Upper lobe of right lung (tissue), 1 donor: ENCODE data around the gene ACCSL. TPM values are rescaled to one million over a fixed set of nuclear protein-coding genes. Genes with fewer than 3 reads are reported as not detected.

Experiments used
- ATAC-seq: fragments of 200-7000 bp; cut with Tn5 transposase; one replicate; pipeline ENCODE4 v1.9.1; 2020; ENCODE audit warnings: mild to moderate bottlenecking, moderate library complexity
- DNase-seq: peaks from one replicate; pipeline ENCODE4 v3.0.0-alpha.2; 2020
- H3K27ac ChIP-seq: fragments of 200-600 bp; one replicate; pipeline ENCODE4 v1.8.0; 2022
- H3K27me3 ChIP-seq: fragments of 200-600 bp; one replicate; pipeline ENCODE4 v1.8.0; 2022; ENCODE audit warnings: mild to moderate bottlenecking
- H3K36me3 ChIP-seq: fragments of 200-600 bp; one replicate; pipeline ENCODE4 v1.8.0; 2022
- H3K4me1 ChIP-seq: fragments of 200-600 bp; one replicate; pipeline ENCODE4 v1.8.0; 2022
- H3K4me3 ChIP-seq: fragments of 200-600 bp; one replicate; pipeline ENCODE4 v1.8.0; 2022; ENCODE audit warnings: mild to moderate bottlenecking
- H3K9me3 ChIP-seq: fragments of 200-600 bp; one replicate; pipeline ENCODE4 v1.8.0; 2022
- intact Hi-C: fragments of 100-400 bp; cut with DNase I; formaldehyde crosslinking; loops from one replicate; pipeline ENCODE4 v1.11.0; 2022
- total RNA-seq: library from RNA; stranded (reverse); fragmentation: NEBNext Ultra II Directional; extraction: Animal tissue kit (Norgen Biotek cat#: 25700); gene quantifications from one replicate; pipeline ENCODE4 v1.2.1, GENCODE V29; 2021
- TF ChIP-seq, protein P1 (sequence below): fragments of 200-600 bp; IDR thresholded peaks from one replicate; pipeline ENCODE4 v1.8.0; 2022; ENCODE audit warnings: antibody characterized with exemption
- donor health status: DM: no; HTN: yes; CAD: no; lungs with severe emphysema.

Gene ACCSL
- total RNA-seq, 1 donor from 2014 or later = not detected

DNA sequence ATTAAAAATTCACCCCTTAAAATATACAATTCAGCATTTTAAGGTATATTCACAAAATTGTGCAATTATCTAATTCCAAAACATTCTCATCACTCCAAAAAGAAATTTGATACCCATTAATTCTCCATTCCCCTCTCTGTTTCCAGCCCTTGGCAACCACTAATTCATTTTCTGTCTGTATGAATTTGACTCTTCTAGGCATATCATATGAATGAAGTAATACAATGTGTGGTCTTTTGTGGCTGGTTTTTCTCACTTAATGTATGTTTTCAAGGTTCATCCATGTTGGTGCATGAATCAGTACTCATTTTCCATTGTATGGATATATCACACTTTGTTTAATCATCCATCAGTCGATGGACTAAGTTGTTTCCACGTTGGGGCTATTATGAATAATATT, 29.0 kb upstream of the ACCSL start:
- Histone ChIP-seq H3K36me3 (no peaks in the 10 kb centered on the region), H3K9me3 (no peaks in the 10 kb centered on the region), H3K4me1 (peaks cover 12% of the 10 kb centered on the region), H3K4me3 (no peak overlapping the region), H3K27ac (no peak overlapping the region), H3K27me3 (no peaks in the 10 kb centered on the region)
- no peak for ATAC-seq
- TF ChIP-seq, protein P1, sequence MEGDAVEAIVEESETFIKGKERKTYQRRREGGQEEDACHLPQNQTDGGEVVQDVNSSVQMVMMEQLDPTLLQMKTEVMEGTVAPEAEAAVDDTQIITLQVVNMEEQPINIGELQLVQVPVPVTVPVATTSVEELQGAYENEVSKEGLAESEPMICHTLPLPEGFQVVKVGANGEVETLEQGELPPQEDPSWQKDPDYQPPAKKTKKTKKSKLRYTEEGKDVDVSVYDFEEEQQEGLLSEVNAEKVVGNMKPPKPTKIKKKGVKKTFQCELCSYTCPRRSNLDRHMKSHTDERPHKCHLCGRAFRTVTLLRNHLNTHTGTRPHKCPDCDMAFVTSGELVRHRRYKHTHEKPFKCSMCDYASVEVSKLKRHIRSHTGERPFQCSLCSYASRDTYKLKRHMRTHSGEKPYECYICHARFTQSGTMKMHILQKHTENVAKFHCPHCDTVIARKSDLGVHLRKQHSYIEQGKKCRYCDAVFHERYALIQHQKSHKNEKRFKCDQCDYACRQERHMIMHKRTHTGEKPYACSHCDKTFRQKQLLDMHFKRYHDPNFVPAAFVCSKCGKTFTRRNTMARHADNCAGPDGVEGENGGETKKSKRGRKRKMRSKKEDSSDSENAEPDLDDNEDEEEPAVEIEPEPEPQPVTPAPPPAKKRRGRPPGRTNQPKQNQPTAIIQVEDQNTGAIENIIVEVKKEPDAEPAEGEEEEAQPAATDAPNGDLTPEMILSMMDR = no peak
- intact Hi-C loops = no loop called here
- no peak for DNase-seq

DNA sequence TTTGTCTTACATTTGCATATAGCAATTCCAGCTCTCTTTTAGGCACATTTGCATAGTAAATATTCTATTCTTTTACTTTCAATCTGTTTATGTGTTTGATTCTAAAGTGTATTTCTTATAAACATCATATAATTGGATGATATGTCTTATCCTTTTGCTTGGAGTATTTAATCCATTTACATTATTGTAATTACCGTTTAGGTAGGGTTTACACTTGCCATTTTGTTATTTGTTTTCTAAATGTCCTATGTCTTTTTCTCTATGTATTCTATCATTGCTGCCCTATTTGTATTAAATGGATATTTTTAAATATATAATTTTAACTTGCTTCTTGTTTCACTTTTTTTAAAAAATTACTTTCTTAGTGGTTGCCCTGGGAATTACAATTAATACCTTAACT, 22.8 kb upstream of the ACCSL start:
- Histone ChIP-seq H3K36me3 (no peaks in the 10 kb centered on the region), H3K4me3 (no peak overlapping the region), H3K27me3 (no peaks in the 10 kb centered on the region), H3K4me1 (no peaks in the 10 kb centered on the region), H3K27ac (no peak overlapping the region), H3K9me3 (peaks cover 5% of the 10 kb centered on the region)
- DNase-seq = no peak
- TF ChIP-seq, protein P1 = no peak
- intact Hi-C loops = no loop called here
- no peak for ATAC-seq

DNA sequence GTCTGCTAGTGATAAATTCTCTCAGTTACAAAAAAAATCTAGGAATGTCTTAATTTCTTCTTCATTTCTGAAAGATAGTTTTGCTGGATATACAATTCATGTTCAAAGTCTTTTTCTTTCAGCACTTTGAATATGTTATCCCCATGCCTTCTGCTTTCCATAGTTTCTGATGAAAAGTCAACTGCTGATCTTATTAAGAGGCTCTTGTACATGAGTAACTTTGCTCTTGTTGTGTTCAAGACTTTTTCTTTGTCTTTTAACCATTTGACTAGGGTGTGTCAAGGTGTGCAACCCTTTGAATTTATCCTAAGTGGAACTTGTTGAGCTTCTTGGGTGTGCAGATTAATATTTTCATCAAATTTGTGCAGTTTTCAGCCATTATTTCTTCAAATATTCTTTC, 22.1 kb upstream of the ACCSL start:
- H3K27ac ChIP-seq = no peak overlapping the region
- no peaks in the 10 kb centered on the region for H3K36me3 ChIP-seq
- DNase-seq = no peak
- H3K4me3 ChIP-seq = no peak overlapping the region
- H3K27me3 ChIP-seq = no peaks in the 10 kb centered on the region
- peaks cover 5% of the 10 kb centered on the region for H3K9me3 ChIP-seq
- ATAC-seq = no peak
- intact Hi-C loops = no loop called here
- H3K4me1 ChIP-seq = no peaks in the 10 kb centered on the region
- TF ChIP-seq, protein P1 = no peak

DNA sequence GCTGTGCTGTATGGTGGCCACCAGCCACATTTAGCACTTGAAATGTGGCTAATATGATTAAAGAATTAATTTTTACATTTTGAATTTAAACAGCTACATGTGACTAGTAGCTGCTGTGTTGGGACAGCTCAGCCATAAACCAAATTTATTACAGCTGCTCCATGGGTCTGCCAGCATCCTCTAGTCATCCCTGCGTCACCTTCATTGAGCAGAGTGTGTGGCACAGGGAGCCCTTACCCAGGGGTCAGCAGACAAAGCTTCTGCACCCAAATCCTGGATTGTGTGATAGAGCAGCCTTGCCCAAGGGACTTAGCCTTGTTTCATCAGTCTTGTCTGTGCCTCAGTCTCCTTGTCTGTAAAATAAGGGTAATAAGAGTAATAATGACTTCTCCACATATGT, 19.4 kb upstream of the ACCSL start:
- Histone ChIP-seq H3K4me1 (peaks cover 21% of the 10 kb centered on the region), H3K4me3 (no peak overlapping the region), H3K27ac (no peak overlapping the region), H3K9me3 (peaks cover 5% of the 10 kb centered on the region), H3K27me3 (no peaks in the 10 kb centered on the region), H3K36me3 (no peaks in the 10 kb centered on the region)
- ATAC-seq (no peak), DNase-seq (no peak)
- TF ChIP-seq, protein P1 = no peak
- intact Hi-C loops = no loop called here

DNA sequence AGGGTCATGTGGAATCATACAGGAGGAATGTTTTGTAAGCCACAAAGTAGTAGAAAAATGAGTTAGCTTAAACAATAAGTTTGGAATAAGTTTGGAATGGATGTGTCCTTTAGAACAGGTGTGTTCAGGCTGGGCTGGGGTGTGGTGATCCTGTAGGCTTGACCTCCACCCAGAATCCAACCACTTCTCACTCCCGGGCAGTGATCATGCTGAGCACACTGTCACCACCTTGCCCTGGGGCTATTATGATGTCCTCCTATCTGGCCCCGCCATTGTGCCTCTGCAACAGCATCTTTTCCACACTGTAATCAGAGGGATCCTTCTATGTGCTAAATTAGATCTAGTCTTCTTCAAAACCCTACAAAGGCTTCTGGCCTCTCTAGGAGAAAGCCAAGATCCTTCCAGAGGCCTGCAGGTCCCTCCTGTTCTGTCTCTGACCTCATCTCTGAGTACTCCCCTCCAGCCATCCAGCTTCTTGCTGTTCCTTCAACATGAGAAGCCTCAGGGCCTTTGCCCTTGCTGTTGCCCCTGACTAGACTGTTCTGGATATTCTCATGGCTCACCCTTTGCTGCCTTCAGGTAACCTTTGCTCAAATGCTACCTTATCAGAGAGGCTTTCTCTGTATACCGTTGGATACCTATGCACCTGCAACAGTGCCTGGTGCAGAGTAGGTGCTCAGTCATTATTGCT, 18.8 kb upstream of the ACCSL start:
- Histone ChIP-seq H3K4me3 (no peak overlapping the region), H3K27me3 (no peaks in the 10 kb centered on the region), H3K9me3 (peaks cover 5% of the 10 kb centered on the region), H3K27ac (no peak overlapping the region), H3K36me3 (no peaks in the 10 kb centered on the region), H3K4me1 (peaks cover 21% of the 10 kb centered on the region)
- intact Hi-C loops = no loop called here
- ATAC-seq = no peak
- TF ChIP-seq, protein P1 = no peak
- DNase-seq = no peak

DNA sequence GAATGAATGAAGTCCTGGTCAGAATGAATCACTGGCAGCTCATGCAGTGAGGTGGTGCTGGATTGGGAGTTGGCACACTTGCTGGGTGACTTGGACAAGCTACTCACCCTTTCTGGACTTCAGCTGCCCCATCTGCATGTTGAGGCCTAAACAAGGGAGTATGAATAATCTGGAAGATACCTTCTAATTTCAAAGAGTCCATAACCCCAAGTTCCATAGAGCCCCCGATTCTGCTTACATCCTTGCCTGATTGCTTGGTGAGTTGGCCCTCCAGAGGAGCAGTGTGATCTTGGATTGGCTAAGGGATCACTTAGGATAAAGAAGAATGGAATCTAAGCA, 18.3 kb upstream of the ACCSL start:
- H3K9me3 ChIP-seq = peaks cover 5% of the 10 kb centered on the region
- TF ChIP-seq, protein P1 = no peak
- intact Hi-C loops = no loop called here
- H3K36me3 ChIP-seq = no peaks in the 10 kb centered on the region
- no peak overlapping the region for H3K4me3 ChIP-seq
- DNase-seq (no peak), ATAC-seq (no peak)
- no peak overlapping the region for H3K27ac ChIP-seq
- H3K27me3 ChIP-seq = no peaks in the 10 kb centered on the region
- H3K4me1 ChIP-seq = peaks cover 21% of the 10 kb centered on the region
